Natural killer cell (primary cell): ENCODE results near the gene ITPKB. TPM values are rescaled to one million over a fixed set of nuclear protein-coding genes. Genes with fewer than 3 reads are reported as not detected.

Experiments used
- ATAC-seq, 3 donors: fragments of 150-1000 bp in 2 of 3; fragments of 200-7000 bp in 1 of 3; cut with Tn5 transposase; 1 replicate in 1 of 3; 2 replicates in 2 of 3; pipeline ENCODE4 v1.10.0; 2021; ENCODE audit warnings: mild to moderate bottlenecking in 2 of 3, moderate library complexity in 2 of 3
- DNase-seq, 2 donors: peaks; one replicate each; pipeline versions ENCODE4 v3.0.0 to v3.0.0-alpha.2; 2013 to 2021; ENCODE audit warnings: mixed read lengths in 1 of 2
- H3K27ac ChIP-seq: one replicate; pipeline ENCODE4 v1.5.1; 2013; ENCODE audit warnings: mild to moderate bottlenecking, low read length
- H3K27me3 ChIP-seq: one replicate; pipeline ENCODE4 v1.6.1; 2013; ENCODE audit warnings: low read length; ENCODE audit not compliant: control insufficient read depth, insufficient read depth
- H3K36me3 ChIP-seq: one replicate; pipeline ENCODE4 v1.6.1; 2013; ENCODE audit warnings: low read length; ENCODE audit not compliant: control insufficient read depth, insufficient read depth
- H3K4me1 ChIP-seq: one replicate; pipeline ENCODE4 v1.6.1; 2013; ENCODE audit warnings: low read length; ENCODE audit not compliant: control insufficient read depth, insufficient read depth
- H3K4me3 ChIP-seq: one replicate; pipeline ENCODE4 v1.5.1; 2013; ENCODE audit warnings: low read length
- H3K9me3 ChIP-seq: one replicate; pipeline ENCODE4 v1.6.1; 2013; ENCODE audit warnings: low read length; ENCODE audit not compliant: control insufficient read depth, insufficient read depth
- H3K27ac Mint-ChIP-seq, 2 donors: one replicate each; pipeline ENCODE4 v1.8.0; 2022; ENCODE audit warnings: mild to moderate bottlenecking in 2 of 2, mixed read lengths in 2 of 2, moderate library complexity in 1 of 2
- H3K27me3 Mint-ChIP-seq, 2 donors: one replicate each; pipeline ENCODE4 v1.8.0; 2022; ENCODE audit warnings: low read depth in 2 of 2, mixed read lengths in 2 of 2
- H3K36me3 Mint-ChIP-seq: one replicate; pipeline ENCODE4 v1.8.0; 2022; ENCODE audit warnings: mixed read lengths
- H3K4me1 Mint-ChIP-seq, 2 donors: one replicate each; pipeline ENCODE4 v1.8.0; 2022; ENCODE audit warnings: mixed read lengths in 2 of 2
- H3K4me3 Mint-ChIP-seq: one replicate; pipeline ENCODE4 v1.8.0; 2022; ENCODE audit warnings: mild to moderate bottlenecking, moderate library complexity, mixed read lengths
- H3K9me3 Mint-ChIP-seq, 2 donors: one replicate each; pipeline ENCODE4 v1.8.0; 2022; ENCODE audit warnings: mixed read lengths in 2 of 2
- WGBS: methylation state at CpG from one replicate; pipeline ENCODE4 v1.1.7; 2013; ENCODE audit warnings: missing lambda C conversion rate; ENCODE audit not compliant: insufficient coverage; 5-methylcytosine and 5-hydroxymethylcytosine counted together
- intact Hi-C: fragments of 100-400 bp; cut with micrococcal nuclease; formaldehyde crosslinking; loops from one replicate; pipeline ENCODE4 v1.14.2; 2022
- total RNA-seq, 4 donors: library from RNA; stranded (reverse); fragments of 120-200 nt in 1 of 4; gene quantifications; one replicate each; pipeline versions ENCODE4 v1.2.3 to v1.2.4, GENCODE V29; 2013 to 2022
- TF ChIP-seq, protein P1 (sequence below): fragments of 200-600 bp; IDR thresholded peaks from one replicate; pipeline ENCODE4 v1.8.0; 2022; ENCODE audit warnings: antibody characterized with exemption

The ITPKB gene
- total RNA-seq, 3 donors from 2014 or later (not counting 1 experiment from before 2014, with no cell fraction given) = 92.2 to 133 (median 99.0) TPM

DNA sequence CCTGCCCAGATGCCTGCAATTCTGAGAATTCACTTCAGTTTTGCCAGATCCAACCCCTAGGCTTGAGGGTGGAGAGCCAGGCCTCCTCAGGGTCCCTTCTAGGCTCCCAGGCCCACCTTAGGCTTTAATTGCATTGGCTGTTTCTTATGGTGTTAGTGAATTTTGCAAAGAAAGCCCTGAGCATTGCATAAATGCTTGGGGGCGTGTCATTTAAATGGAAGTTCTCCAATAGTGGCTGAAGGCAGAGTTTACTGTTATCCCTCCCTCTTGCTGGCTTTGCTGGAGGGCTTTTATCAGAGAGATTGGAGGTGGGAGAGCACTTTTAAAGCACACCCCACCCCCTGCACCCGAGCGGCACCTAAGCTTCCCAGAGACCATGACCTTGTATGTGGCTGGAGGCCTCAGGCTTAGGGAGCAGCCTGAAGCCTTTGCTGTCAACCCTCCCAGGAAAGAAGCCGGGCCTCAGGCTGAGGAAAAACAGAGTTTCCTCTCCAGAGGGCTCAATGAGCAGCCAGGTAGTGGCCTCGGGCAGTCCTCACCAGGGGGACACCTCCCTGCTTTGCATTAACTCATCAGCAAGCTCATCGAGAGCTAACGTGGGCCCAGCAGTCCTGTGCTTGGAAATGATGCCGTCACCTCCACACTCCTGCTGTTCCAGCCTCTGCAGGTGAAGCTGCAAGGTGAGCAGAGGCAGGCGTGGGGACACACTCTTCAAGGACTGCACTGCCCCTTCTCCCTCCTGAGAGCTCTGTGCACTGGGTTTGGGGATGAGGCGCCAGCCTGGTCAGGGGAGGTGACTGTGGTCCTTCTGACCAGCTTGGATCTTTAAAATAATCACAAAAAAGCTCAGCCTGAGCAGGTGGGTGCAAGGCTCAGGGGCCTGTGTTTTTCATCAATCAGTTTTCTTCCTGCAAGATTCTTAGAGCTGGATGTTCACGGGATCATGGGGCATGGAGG, 132.5 kb downstream of the ITPKB start:
- H3K4me3 ChIP-seq = no peak overlapping the region
- H3K4me1 ChIP-seq = peaks cover 2% of the 10 kb centered on the region
- WGBS = 90% methylated on average over 11 of the region's 11 CpGs
- Mint-ChIP-seq H3K4me1 (no peaks in the 10 kb centered on the region), H3K36me3 (no peaks in the 10 kb centered on the region), H3K27me3 (peaks cover 0 to 6% of the 10 kb centered on the region in 2 donors), H3K4me3 (no peak overlapping the region), H3K9me3 (no peaks in the 10 kb centered on the region), H3K27ac (no peak overlapping the region)
- H3K27ac ChIP-seq = no peak overlapping the region
- H3K36me3 ChIP-seq = no peaks in the 10 kb centered on the region
- H3K9me3 ChIP-seq = no peaks in the 10 kb centered on the region
- DNase-seq = no peak
- no peak for ATAC-seq
- intact Hi-C loops = no loop called here
- no peaks in the 10 kb centered on the region for H3K27me3 ChIP-seq
- TF ChIP-seq, protein P1, sequence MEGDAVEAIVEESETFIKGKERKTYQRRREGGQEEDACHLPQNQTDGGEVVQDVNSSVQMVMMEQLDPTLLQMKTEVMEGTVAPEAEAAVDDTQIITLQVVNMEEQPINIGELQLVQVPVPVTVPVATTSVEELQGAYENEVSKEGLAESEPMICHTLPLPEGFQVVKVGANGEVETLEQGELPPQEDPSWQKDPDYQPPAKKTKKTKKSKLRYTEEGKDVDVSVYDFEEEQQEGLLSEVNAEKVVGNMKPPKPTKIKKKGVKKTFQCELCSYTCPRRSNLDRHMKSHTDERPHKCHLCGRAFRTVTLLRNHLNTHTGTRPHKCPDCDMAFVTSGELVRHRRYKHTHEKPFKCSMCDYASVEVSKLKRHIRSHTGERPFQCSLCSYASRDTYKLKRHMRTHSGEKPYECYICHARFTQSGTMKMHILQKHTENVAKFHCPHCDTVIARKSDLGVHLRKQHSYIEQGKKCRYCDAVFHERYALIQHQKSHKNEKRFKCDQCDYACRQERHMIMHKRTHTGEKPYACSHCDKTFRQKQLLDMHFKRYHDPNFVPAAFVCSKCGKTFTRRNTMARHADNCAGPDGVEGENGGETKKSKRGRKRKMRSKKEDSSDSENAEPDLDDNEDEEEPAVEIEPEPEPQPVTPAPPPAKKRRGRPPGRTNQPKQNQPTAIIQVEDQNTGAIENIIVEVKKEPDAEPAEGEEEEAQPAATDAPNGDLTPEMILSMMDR = no peak

DNA sequence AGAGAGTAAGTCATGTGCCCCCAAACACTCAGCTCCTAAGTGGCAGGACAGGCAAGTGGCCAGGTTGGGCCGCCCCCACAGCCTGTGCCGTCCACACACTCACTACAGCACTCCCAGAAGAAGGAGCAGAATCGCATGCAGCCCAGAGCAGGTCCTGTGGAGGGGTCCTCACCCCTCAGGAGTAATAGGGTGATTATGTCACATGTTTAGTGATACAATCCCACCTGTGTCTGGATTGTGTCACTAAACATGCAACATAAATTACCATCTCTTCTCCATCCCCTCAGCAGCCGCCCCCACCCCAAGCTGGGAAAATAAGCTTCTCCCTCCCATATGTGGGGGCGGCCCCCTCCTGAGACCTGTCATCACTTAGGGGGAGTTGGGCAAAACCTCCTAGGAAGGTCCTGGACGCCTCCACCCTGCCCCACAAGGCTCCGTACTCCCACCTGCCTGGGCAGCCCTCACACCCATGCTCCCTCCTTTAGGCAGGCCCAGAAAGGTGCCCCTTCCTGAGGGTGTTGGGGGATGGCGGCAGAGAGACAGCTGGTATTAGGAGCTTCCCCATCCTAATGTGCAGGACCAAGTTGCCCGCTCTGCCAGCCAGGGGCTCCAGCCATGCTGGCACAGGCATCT, 133.6 kb downstream of the ITPKB start:
- intact Hi-C loops = no loop called here
- 95% methylated on average over 4 of the region's 9 CpGs for WGBS
- no peaks in the 10 kb centered on the region for H3K27me3 ChIP-seq
- H3K27ac Mint-ChIP-seq = no peak overlapping the region
- H3K9me3 ChIP-seq = no peaks in the 10 kb centered on the region
- H3K27me3 Mint-ChIP-seq = peaks cover 0 to 10% of the 10 kb centered on the region in 2 donors
- no peak for ATAC-seq
- H3K4me1 Mint-ChIP-seq = no peaks in the 10 kb centered on the region
- no peak overlapping the region for H3K4me3 Mint-ChIP-seq
- no peak overlapping the region for H3K27ac ChIP-seq
- TF ChIP-seq, protein P1 = no peak
- peaks cover 2% of the 10 kb centered on the region for H3K4me1 ChIP-seq
- H3K36me3 Mint-ChIP-seq = no peaks in the 10 kb centered on the region
- no peak for DNase-seq
- H3K4me3 ChIP-seq = no peak overlapping the region
- H3K36me3 ChIP-seq = no peaks in the 10 kb centered on the region
- H3K9me3 Mint-ChIP-seq = no peaks in the 10 kb centered on the region

DNA sequence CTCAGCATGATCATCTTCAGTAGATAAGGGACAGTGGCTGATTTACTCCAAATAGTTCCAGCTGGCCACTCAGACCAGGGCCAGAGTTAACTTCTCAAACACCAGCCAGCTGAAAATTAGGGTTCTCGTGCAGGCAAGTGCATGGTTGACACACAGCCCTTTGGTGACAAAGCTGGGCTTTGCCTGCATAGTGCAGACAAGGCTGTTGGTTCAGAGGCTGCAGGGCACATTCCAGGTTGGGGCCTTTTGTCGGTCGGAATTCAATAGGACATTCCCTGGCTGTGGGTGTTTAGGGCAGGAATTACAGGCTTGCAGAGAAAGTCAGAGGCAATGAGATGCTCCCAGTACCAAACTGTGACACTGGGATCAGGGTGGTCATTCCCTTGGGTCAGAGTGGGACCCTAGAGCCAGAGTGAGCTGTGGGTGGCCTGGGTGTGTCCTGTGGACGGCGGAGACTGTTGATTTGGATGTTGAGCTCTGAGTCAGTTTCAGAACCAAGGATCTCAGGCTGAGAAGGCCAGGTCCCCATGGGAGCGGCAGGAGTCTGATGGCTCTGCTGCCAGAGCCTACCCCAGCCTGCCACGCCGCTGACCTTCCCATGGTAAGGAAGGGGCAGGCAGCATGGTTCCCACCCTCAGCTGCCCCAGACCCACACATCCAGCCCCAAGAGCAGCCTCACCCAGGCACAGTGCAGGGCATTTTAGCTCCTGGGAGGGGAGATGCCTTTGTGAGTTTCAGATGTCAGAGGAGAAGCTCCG, 134.3 kb downstream of the ITPKB start:
- Mint-ChIP-seq H3K27ac (no peak overlapping the region), H3K27me3 (peaks cover 0 to 10% of the 10 kb centered on the region in 2 donors), H3K4me3 (no peak overlapping the region), H3K4me1 (no peaks in the 10 kb centered on the region), H3K36me3 (no peaks in the 10 kb centered on the region), H3K9me3 (no peaks in the 10 kb centered on the region)
- intact Hi-C loops = no loop called here
- TF ChIP-seq, protein P1 = no peak
- H3K9me3 ChIP-seq = no peaks in the 10 kb centered on the region
- H3K36me3 ChIP-seq = no peaks in the 10 kb centered on the region
- H3K4me3 ChIP-seq = no peak overlapping the region
- no peak for ATAC-seq
- no peak for DNase-seq
- WGBS = 89% methylated on average over 9 of the region's 9 CpGs
- peaks cover 2% of the 10 kb centered on the region for H3K4me1 ChIP-seq
- H3K27me3 ChIP-seq = no peaks in the 10 kb centered on the region
- no peak overlapping the region for H3K27ac ChIP-seq
